ENCODE data around the gene UBXN10. TPM values are rescaled to one million over a fixed set of nuclear protein-coding genes. Genes with fewer than 3 reads are reported as not detected.

The UBXN10 gene
- total RNA-seq, 3 donors from 2014 or later (not counting 1 experiment from before 2014, with no cell fraction given) = 2.5 to 3.6 (median 3.5) TPM

GRCh38 chr1:20182415-20182814 lies 3.5 kb upstream of the UBXN10 start:
- ATAC-seq (no peak), DNase-seq (no peak)
- no peaks in the 10 kb centered on the region for H3K36me3 Mint-ChIP-seq
- no peaks in the 10 kb centered on the region for H3K27me3 Mint-ChIP-seq (ENCODE audit: low read depth in 2 of 2)
- peaks cover 6 to 7% of the 10 kb centered on the region in 2 donors for H3K9me3 Mint-ChIP-seq
- intact Hi-C loops (cut with micrococcal nuclease) = no loop called here
- Histone ChIP-seq H3K4me1 (ENCODE audit: control insufficient read depth, insufficient read depth, low read length) (peaks cover 31% of the 10 kb centered on the region), H3K27ac (ENCODE audit: low read length) (no peak overlapping the region), H3K27me3 (ENCODE audit: control insufficient read depth, insufficient read depth, low read length) (no peaks in the 10 kb centered on the region), H3K4me3 (ENCODE audit: low read length) (no peak overlapping the region), H3K36me3 (ENCODE audit: control insufficient read depth, insufficient read depth, low read length) (no peaks in the 10 kb centered on the region), H3K9me3 (ENCODE audit: control insufficient read depth, insufficient read depth, low read length) (no peaks in the 10 kb centered on the region)
- TF ChIP-seq CTCF (IDR thresholded peaks at IDR 0.05) = no peak
- H3K27ac Mint-ChIP-seq = no peak overlapping the region
- H3K4me1 Mint-ChIP-seq = peaks cover 28 to 39% of the 10 kb centered on the region in 2 donors
- H3K4me3 Mint-ChIP-seq = no peak overlapping the region

- Histone ChIP-seq H3K27me3 (ENCODE audit: control insufficient read depth, insufficient read depth, low read length) (no peaks in the 10 kb centered on the region), H3K36me3 (ENCODE audit: control insufficient read depth, insufficient read depth, low read length) (no peaks in the 10 kb centered on the region), H3K4me3 (ENCODE audit: low read length) (no peak overlapping the region), H3K4me1 (ENCODE audit: control insufficient read depth, insufficient read depth, low read length) (peaks cover 36% of the 10 kb centered on the region), H3K27ac (ENCODE audit: low read length) (no peak overlapping the region), H3K9me3 (ENCODE audit: control insufficient read depth, insufficient read depth, low read length) (no peaks in the 10 kb centered on the region)
- WGBS (ENCODE audit: insufficient coverage) = 94% methylated on average over 10 of the region's 10 CpGs
- intact Hi-C loops (cut with micrococcal nuclease) = no loop called here
- ATAC-seq = no peak
- peaks cover 34 to 45% of the 10 kb centered on the region in 2 donors for H3K4me1 Mint-ChIP-seq
- no peak for TF ChIP-seq CTCF (IDR thresholded peaks at IDR 0.05)
- H3K4me3 Mint-ChIP-seq = no peak overlapping the region
- DNase-seq = no peak
- no peaks in the 10 kb centered on the region for H3K27me3 Mint-ChIP-seq (ENCODE audit: low read depth in 2 of 2)
- H3K27ac Mint-ChIP-seq = peak overlapping the region in 1 of 2 donors; percentile 85
- H3K9me3 Mint-ChIP-seq = peaks cover 6 to 7% of the 10 kb centered on the region in 2 donors
- H3K36me3 Mint-ChIP-seq = no peaks in the 10 kb centered on the region
Observed at GRCh38 chr1:20183035-20183434, 2.9 kb upstream of the UBXN10 start.

- intact Hi-C loops (cut with micrococcal nuclease) = no loop called here
- no peaks in the 10 kb centered on the region for H3K27me3 ChIP-seq (ENCODE audit: control insufficient read depth, insufficient read depth, low read length)
- DNase-seq (peak in 1 of 2 donors; percentile 9), ATAC-seq (no peak)
- H3K27me3 Mint-ChIP-seq (ENCODE audit: low read depth in 2 of 2) = peaks cover 0 to under 1% of the 10 kb centered on the region in 2 donors
- H3K4me1 ChIP-seq (ENCODE audit: control insufficient read depth, insufficient read depth, low read length) = peaks cover 43% of the 10 kb centered on the region
- peak overlapping the region; percentile 10 for H3K4me3 Mint-ChIP-seq
- H3K27ac ChIP-seq (ENCODE audit: low read length) = no peak overlapping the region
- H3K36me3 ChIP-seq (ENCODE audit: control insufficient read depth, insufficient read depth, low read length) = no peaks in the 10 kb centered on the region
- H3K4me1 Mint-ChIP-seq = peaks cover 41 to 51% of the 10 kb centered on the region in 2 donors
- H3K9me3 ChIP-seq (ENCODE audit: control insufficient read depth, insufficient read depth, low read length) = no peaks in the 10 kb centered on the region
- H3K4me3 ChIP-seq (ENCODE audit: low read length) = no peak overlapping the region
- no peaks in the 10 kb centered on the region for H3K36me3 Mint-ChIP-seq
- WGBS (ENCODE audit: insufficient coverage) = 90% methylated on average over 7 of the region's 13 CpGs
- peak overlapping the region; percentile 77 to 85 for H3K27ac Mint-ChIP-seq
- H3K9me3 Mint-ChIP-seq = peaks cover 6 to 7% of the 10 kb centered on the region in 2 donors
- no peak for TF ChIP-seq CTCF (IDR thresholded peaks at IDR 0.05)
Observed at GRCh38 chr1:20183616-20184271, 2.2 kb upstream of the UBXN10 start.

- peaks cover 47% of the 10 kb centered on the region for H3K4me1 ChIP-seq (ENCODE audit: control insufficient read depth, insufficient read depth, low read length)
- ATAC-seq (no peak), DNase-seq (peak in 1 of 2 donors; percentile 33)
- TF ChIP-seq CTCF (IDR thresholded peaks at IDR 0.05) = no peak
- no peaks in the 10 kb centered on the region for H3K27me3 ChIP-seq (ENCODE audit: control insufficient read depth, insufficient read depth, low read length)
- H3K36me3 ChIP-seq (ENCODE audit: control insufficient read depth, insufficient read depth, low read length) = no peaks in the 10 kb centered on the region
- no peak overlapping the region for H3K27ac ChIP-seq (ENCODE audit: low read length)
- WGBS (ENCODE audit: insufficient coverage) = 65% methylated on average over 6 of the region's 6 CpGs
- Mint-ChIP-seq H3K27me3 (ENCODE audit: low read depth in 2 of 2) (peaks cover 6 to 8% of the 10 kb centered on the region in 2 donors), H3K27ac (peak overlapping the region; percentile 77 to 85), H3K36me3 (no peaks in the 10 kb centered on the region), H3K9me3 (peaks cover 5 to 7% of the 10 kb centered on the region in 2 donors), H3K4me1 (peaks cover 44 to 53% of the 10 kb centered on the region in 2 donors), H3K4me3 (peak overlapping the region; percentile 80)
- H3K4me3 ChIP-seq (ENCODE audit: low read length) = no peak overlapping the region
- H3K9me3 ChIP-seq (ENCODE audit: control insufficient read depth, insufficient read depth, low read length) = no peaks in the 10 kb centered on the region
- intact Hi-C loops (cut with micrococcal nuclease) = no loop called here
Observed at GRCh38 chr1:20184481-20184900, 1.4 kb upstream of the UBXN10 start.
